Duodenal mucosa (tissue), 2 donors: ENCODE data around the gene CAPN9.
"Not testable (repeated sequence)": the region's sequence is repeated elsewhere in the genome, so short reads cannot be mapped to it uniquely, and the experiment has no call there.

Experiments used
- H3K27ac ChIP-seq: one replicate; pipeline ENCODE4 v1.7.0; 2013; ENCODE audit warnings: low read depth, low read length
- H3K27me3 ChIP-seq, 2 donors: one replicate each; pipeline ENCODE4 v1.7.0; 2013; ENCODE audit warnings: low read length in 2 of 2, control low read depth in 1 of 2; ENCODE audit not compliant: insufficient read depth in 2 of 2, control insufficient read depth in 1 of 2
- H3K36me3 ChIP-seq, 2 donors: one replicate each; pipeline ENCODE4 v1.7.0; 2013; ENCODE audit warnings: low read length in 2 of 2, control low read depth in 1 of 2; ENCODE audit not compliant: insufficient read depth in 2 of 2, control insufficient read depth in 1 of 2
- H3K4me1 ChIP-seq, 2 donors: one replicate each; pipeline ENCODE4 v1.7.0; 2013; ENCODE audit warnings: low read length in 2 of 2, control low read depth in 1 of 2; ENCODE audit not compliant: insufficient read depth in 2 of 2, control insufficient read depth in 1 of 2
- H3K4me3 ChIP-seq, 2 donors: one replicate each; pipeline ENCODE4 v1.7.0; 2013; ENCODE audit warnings: low read length in 2 of 2, low read depth in 1 of 2
- H3K9ac ChIP-seq, 2 donors: one replicate each; pipeline ENCODE4 v1.7.0; 2013; ENCODE audit warnings: low read length in 2 of 2, low read depth in 1 of 2
- H3K9me3 ChIP-seq, 2 donors: one replicate each; pipeline ENCODE4 v1.7.0; 2013; ENCODE audit warnings: low read length in 2 of 2, control low read depth in 1 of 2; ENCODE audit not compliant: control insufficient read depth in 1 of 2

Gene CAPN9

DNA sequence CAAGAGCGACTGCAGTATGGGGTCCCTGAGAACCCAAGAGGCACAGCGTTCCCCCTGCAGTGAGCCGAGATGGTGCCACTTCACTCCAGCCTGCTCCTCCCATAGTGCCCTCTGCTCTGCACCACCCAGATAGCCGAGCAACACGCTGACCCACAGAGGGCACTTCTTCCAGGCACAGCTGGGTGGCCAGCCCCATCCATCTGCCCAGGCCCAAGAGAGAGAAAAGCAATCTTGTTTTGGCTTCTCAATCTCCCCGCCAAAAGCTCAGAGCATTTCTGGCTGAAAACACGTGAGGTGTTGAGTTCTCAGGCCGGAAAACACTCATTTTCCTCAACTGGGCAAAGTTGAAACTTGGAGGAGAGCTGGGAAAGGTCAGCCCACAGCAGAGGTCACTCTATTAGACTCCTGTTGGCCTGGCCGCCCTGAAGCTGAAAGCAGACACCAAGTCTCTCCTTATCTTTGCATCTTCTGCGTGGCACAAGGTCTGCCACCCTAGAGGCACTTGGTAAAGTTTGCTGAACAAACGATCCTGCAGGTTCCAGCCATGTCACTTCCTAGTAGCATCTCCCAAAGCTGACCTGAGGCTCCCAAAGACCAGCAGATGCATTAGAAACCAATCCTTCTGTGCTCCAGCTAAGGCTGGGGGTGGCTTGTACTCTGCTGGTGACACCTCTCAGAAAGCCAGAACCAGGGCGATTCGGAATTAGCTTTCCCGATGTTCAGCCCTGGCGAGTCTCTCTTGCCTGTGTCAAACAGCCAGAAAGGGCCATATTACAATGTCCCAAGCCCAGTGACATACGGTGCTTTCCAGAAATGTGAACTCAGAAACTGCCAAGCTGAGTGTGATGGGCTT, 10.9 kb downstream of the CAPN9 start:
- Histone ChIP-seq H3K36me3 (no peaks in the 10 kb centered on the region), H3K9ac (no peak overlapping the region), H3K4me1 (no peaks in the 10 kb centered on the region), H3K27me3 (no peaks in the 10 kb centered on the region), H3K27ac (no peak overlapping the region), H3K9me3 (no peaks in the 10 kb centered on the region), H3K4me3 (no peak overlapping the region)

DNA sequence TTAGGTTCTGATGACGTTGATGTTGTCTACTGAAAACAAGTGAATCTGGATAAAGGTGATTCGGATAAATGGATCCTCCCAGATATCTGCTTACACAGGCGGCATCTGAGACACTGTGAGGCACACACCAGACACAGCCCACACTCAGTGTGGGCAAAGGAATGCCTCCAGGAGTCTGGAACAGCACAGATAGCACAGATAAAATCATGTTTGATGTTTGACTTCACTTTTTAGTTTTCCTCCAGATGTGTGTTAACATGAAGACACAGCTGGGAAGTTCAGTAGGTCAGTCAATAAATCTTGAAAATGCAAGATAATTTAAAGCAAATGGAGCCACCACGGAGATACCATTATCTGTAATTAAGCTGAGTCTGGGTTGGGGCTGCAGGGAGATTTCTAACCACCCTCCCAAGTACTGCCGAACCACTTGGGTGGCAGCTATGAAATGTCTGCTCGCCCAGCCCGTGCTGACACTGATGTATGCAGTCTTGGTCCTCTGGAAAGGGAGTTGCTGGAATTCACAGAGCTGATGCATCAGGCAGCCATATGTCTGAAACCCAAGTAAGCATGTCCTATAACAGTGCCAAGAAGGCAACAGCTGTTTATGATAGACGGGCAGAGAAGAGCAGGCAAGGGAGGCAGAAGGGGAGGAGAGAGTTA, 11.7 kb downstream of the CAPN9 start:
- H3K36me3 ChIP-seq: no peaks in the 10 kb centered on the region
- no peaks in the 10 kb centered on the region for H3K9me3 ChIP-seq
- H3K9ac ChIP-seq: no peak overlapping the region
- H3K4me1 ChIP-seq: no peaks in the 10 kb centered on the region
- H3K27ac ChIP-seq: no peak overlapping the region
- H3K27me3 ChIP-seq: peaks cover 0 to 3% of the 10 kb centered on the region in 2 donors
- no peak overlapping the region for H3K4me3 ChIP-seq

DNA sequence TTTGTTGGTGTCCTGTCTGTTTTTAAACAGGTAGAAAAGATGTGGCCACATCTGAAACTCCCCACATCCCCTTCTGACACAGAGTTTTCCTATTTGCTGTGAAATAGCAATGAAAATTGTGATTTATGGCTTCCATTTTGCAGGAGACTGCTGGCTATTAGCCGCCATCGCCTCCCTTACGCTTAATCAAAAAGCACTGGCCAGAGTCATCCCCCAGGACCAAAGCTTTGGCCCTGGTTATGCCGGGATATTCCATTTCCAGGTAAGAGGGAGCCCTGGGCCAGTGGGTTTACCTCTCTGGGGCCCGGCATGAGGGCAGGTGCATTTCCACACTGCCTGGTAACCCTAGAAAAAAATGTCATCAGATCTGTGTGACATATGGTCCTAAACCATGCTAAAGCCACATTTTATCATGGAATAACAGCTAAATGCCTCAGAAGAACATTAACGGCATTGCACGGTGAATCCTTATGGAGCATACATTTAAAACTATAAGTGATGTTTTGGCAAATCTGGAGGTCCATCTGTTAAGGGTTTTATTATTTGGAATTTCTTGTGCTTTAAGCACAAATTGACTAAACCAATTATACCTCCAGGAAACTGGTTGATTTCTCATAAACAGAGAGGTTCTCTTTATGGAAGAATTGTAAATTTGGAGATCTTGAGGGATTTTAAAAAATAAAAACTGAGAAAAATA, 12.3 kb downstream of the CAPN9 start:
- Histone ChIP-seq H3K36me3 (no peaks in the 10 kb centered on the region), H3K4me3 (no peak overlapping the region), H3K9me3 (no peaks in the 10 kb centered on the region), H3K27me3 (peaks cover 0 to 3% of the 10 kb centered on the region in 2 donors), H3K27ac (no peak overlapping the region), H3K9ac (no peak overlapping the region), H3K4me1 (no peaks in the 10 kb centered on the region)

DNA sequence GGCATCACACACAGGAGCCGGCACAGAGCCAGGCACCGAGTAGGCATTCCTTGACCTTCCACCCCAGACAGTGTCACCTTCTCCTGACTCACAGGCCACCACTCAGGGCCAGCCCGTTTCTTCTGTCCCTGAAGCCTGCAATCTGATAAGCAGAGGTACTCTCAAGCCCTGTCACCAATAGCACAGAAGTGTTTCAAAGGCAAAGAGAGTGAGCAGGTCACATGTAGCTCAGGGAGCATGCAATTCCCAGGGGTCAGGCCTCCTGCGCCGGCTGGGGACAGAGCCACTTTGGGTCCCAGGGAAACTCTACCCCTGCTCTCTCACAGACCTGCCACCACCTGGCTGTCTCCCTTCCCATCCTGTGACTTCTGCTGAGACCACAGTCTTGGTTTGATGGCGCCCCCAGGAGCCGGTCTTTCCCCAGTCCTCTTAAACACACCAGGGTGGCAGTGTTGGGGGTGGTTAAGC, 13.2 kb downstream of the CAPN9 start:
- Histone ChIP-seq H3K27ac (no peak overlapping the region), H3K4me3 (no peak overlapping the region), H3K9me3 (no peaks in the 10 kb centered on the region)

DNA sequence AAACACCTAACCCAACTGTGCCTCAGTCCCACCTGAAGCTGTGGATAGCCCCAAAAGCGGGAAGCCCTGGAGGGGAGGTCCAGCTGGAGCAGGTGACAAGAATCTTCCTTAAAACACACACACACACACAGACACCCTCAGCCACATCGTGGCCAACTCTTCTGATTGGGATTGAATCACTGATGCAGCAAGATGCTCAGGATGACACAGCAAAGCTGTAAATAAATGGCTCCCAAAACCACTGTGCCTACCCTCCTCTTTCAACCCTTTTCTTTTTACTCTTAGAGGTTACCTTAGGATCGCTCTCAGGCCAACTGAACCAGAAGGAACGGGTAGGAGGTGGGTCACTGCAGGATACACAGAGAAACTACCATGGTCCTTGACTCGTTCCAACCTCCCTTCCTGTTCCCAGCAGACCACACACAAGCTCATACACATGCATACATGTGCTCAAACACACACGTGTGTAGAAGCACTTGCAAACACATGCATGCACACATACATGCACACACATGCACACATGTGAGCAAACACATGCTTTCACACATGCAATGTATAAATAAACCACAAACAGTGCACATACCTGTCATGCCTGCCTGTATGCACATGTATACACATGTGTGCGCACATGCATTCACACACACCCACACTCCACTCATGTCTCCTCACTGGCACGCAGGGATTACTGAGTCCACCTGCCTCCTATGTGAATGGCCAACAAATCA, 14.4 kb downstream of the CAPN9 start:
- H3K27me3 ChIP-seq: peaks cover 0 to 3% of the 10 kb centered on the region in 2 donors
- H3K27ac ChIP-seq: no peak overlapping the region
- H3K36me3 ChIP-seq: no peaks in the 10 kb centered on the region
- no peaks in the 10 kb centered on the region for H3K4me1 ChIP-seq
- no peak overlapping the region for H3K4me3 ChIP-seq
- no peaks in the 10 kb centered on the region for H3K9me3 ChIP-seq
- H3K9ac ChIP-seq: no peak overlapping the region

More for the DNA sequence above, 13.2 kb downstream of the CAPN9 start:
- Histone ChIP-seq H3K9ac (no peak overlapping the region), H3K36me3 (no peaks in the 10 kb centered on the region), H3K27me3 (peaks cover 0 to 3% of the 10 kb centered on the region in 2 donors), H3K4me1 (no peaks in the 10 kb centered on the region)

DNA sequence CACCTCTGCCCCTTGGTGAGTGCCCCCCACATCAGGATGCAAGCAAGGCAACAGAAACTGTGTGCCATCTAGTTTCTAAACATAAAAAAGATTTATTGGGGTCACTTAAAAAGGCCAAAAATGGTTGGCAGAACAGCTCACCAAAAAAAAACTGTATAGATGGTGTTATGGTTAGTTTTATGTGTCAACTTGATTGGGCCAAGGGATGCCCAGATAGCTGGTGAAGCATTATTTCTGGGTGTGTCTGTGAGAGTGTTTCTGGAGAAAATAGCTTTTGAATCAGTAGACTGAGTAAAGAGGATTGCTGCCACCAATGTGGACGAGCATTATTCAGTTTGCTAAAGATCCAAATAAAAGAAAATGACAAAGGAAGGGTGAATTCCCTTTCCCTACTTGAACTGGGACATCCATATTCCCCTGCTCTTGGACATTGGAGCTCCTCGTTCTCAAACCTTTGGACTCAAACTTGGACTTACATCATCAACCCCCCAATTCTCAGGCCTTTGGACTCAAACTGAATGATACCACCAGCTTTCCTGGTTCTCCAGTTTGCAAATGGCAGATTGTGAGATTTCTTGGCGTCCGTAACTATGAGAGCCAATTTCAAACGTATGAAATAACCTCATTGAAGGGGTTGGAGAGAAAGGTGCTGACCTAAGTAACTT, 16.9 kb downstream of the CAPN9 start:
- H3K9ac ChIP-seq: no peak overlapping the region
- H3K9me3 ChIP-seq: no peaks in the 10 kb centered on the region
- no peak overlapping the region for H3K4me3 ChIP-seq
- H3K27me3 ChIP-seq: peaks cover 0 to 3% of the 10 kb centered on the region in 2 donors
- H3K27ac ChIP-seq: no peak overlapping the region
- no peaks in the 10 kb centered on the region for H3K36me3 ChIP-seq
- H3K4me1 ChIP-seq: no peaks in the 10 kb centered on the region

DNA sequence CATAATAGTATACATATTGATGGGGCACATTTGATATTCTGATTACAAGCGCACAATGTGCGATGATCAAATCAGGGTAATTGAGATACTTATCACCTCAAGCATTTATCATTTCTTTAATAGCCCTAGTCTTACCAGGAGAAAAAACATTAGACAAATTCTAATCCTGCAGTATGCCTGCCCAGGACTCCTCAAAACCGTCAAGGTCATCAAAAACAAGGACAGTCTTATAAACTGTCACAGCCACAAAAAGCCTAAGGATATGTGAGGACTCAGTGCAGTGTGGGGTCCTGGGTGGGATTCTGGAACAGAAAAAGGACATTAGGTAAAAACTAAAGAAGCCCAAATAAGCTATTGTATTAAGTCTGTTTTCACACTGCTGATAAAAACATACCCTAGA, 19.1 kb downstream of the CAPN9 start:
- H3K9me3 ChIP-seq: no peaks in the 10 kb centered on the region
- no peak overlapping the region for H3K4me3 ChIP-seq
- H3K9ac ChIP-seq: no peak overlapping the region
- no peak overlapping the region for H3K27ac ChIP-seq
- no peaks in the 10 kb centered on the region for H3K36me3 ChIP-seq
- peaks cover 0 to 3% of the 10 kb centered on the region in 2 donors for H3K27me3 ChIP-seq
- peaks cover 0 to 3% of the 10 kb centered on the region in 2 donors for H3K4me1 ChIP-seq

DNA sequence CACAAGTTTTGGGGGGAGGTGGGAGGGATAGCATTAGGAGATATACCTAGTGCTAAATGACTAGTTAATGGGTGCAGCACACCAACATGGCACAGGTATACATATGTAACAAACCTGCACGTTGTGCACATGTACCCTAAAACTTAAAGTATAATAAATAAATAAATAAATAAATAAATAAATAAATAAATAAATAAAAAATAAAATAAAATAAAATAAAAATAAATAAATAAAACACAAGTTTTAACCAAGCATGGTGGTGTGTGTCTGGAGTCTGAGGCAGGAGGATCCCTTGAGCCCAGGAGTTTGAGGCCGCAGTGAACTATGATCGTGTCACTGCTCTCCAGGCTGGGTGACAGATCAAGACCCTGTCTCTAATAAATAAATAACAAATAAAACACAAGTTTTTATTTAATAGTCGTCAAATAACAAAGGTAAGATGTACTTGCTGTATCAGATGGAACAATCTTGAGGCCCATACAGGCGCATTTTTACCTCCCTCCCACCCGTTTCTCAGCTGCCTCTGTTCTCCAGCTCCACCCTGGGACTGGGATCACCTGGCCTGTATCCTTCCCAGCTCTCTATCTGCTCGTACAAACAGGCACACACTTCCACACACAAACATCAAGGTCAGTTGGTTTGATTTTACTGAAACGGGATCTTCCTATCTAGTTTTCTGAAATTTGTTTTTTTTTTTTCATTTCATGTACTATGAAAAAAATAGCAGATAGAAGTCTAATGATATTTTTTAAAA, 20.8 kb downstream of the CAPN9 start:
- H3K36me3 ChIP-seq, H3K9me3 ChIP-seq, H3K9ac ChIP-seq, H3K4me1 ChIP-seq, H3K4me3 ChIP-seq, H3K27me3 ChIP-seq, H3K27ac ChIP-seq: not testable (repeated sequence)
